ENCODE measurements around the gene S1PR3. TPM values are rescaled to one million over a fixed set of nuclear protein-coding genes. Genes with fewer than 3 reads are reported as not detected.

Gene S1PR3
- total RNA-seq, 1 experiment from 2014 or later, result 8.4 TPM

GRCh38 chr9:89020754-89021153, 29.5 kb downstream of the S1PR3 start:
- no TSS peak for BruUV-seq (replicated peaks)
- TF ChIP-seq CTCF (conservative IDR thresholded peaks at IDR 0.05; ENCODE audit: low read depth, low read length), result no peak
- no peak for TF ChIP-seq EZH2 (IDR thresholded peaks at IDR 0.05; ENCODE audit: low read length, unreplicated experiment)
- TF ChIP-seq EZH2phosphoT487 (IDR thresholded peaks at IDR 0.05; ENCODE audit: borderline replicate concordance, low read length), result no peak
- Histone ChIP-seq H3F3A (ENCODE audit: low read length, unreplicated experiment) (no peaks in the 10 kb centered on the region), H4K20me1 (ENCODE audit: low read length) (no peaks in the 10 kb centered on the region), H2AFZ (ENCODE audit: low read length) (no peak overlapping the region), H3K79me2 (ENCODE audit: low read length) (no peaks in the 10 kb centered on the region), H3K9ac (ENCODE audit: low read length) (no peak overlapping the region), H3K27me3 (ENCODE audit: low read length) (no peaks in the 10 kb centered on the region), H3K4me2 (ENCODE audit: low read length) (peak overlapping the region; percentile 46), H3K27ac (ENCODE audit: low read length) (peak overlapping the region; percentile 41), H3K9me3 (ENCODE audit: low read length) (no peaks in the 10 kb centered on the region), H3K4me3 (ENCODE audit: low read length) (no peak overlapping the region), H3K9me2 (replicated peaks; ENCODE audit: low read length) (no peaks in the 10 kb centered on the region), H3K36me3 (ENCODE audit: low read depth, low read length) (no peaks in the 10 kb centered on the region), H3K4me1 (ENCODE audit: insufficient read depth, low read length) (peaks cover 30% of the 10 kb centered on the region)
- CTCF ChIA-PET, result no interaction called here
- ATAC-seq (peak; percentile 53), DNase-seq (peak; percentile 13)
- POLR2A ChIA-PET (ENCODE audit: unreplicated experiment), result no interaction called here
- intact Hi-C loops (cut with micrococcal nuclease), result loop anchor here (10.0 kb wide), 1 partner anchor 254 kb away; no protein-coding TSS in a partner anchor

GRCh38 chr9:89021154-89021803, 30.0 kb downstream of the S1PR3 start:
- Histone ChIP-seq H3F3A (ENCODE audit: low read length, unreplicated experiment) (no peaks in the 10 kb centered on the region), H3K79me2 (ENCODE audit: low read length) (no peaks in the 10 kb centered on the region), H3K36me3 (ENCODE audit: low read depth, low read length) (no peaks in the 10 kb centered on the region), H3K9me2 (replicated peaks; ENCODE audit: low read length) (no peaks in the 10 kb centered on the region), H3K9me3 (ENCODE audit: low read length) (no peaks in the 10 kb centered on the region), H3K9ac (ENCODE audit: low read length) (peak overlapping the region; percentile 27; the same call in 1 of the 2 replicates), H3K27ac (ENCODE audit: low read length) (peak overlapping the region; percentile 79), H3K27me3 (ENCODE audit: low read length) (no peaks in the 10 kb centered on the region), H3K4me2 (ENCODE audit: low read length) (peak overlapping the region; percentile 61), H2AFZ (ENCODE audit: low read length) (no peak overlapping the region), H4K20me1 (ENCODE audit: low read length) (no peaks in the 10 kb centered on the region), H3K4me3 (ENCODE audit: low read length) (no peak overlapping the region), H3K4me1 (ENCODE audit: insufficient read depth, low read length) (peaks cover 30% of the 10 kb centered on the region)
- ATAC-seq (peak; percentile 92), DNase-seq (peak; percentile 87)
- intact Hi-C loops (cut with micrococcal nuclease), result loop anchor here (10.0 kb wide), 1 partner anchor 254 kb away; no protein-coding TSS in a partner anchor
- no TSS peak for BruUV-seq (replicated peaks)
- TF ChIP-seq EZH2phosphoT487 (IDR thresholded peaks at IDR 0.05; ENCODE audit: borderline replicate concordance, low read length) (no peak), CTCF (conservative IDR thresholded peaks at IDR 0.05; ENCODE audit: low read depth, low read length) (no peak), EZH2 (IDR thresholded peaks at IDR 0.05; ENCODE audit: low read length, unreplicated experiment) (no peak)
- ChIA-PET CTCF (no interaction called here), POLR2A (ENCODE audit: unreplicated experiment) (no interaction called here)
